H9 (cell line): ENCODE measurements around the gene SLC45A1. TPM values are rescaled to one million over a fixed set of nuclear protein-coding genes. Genes with fewer than 3 reads are reported as not detected.

Experiments used
- DNase-seq: peaks from one replicate; pipeline ENCODE4 v3.0.0-alpha.2; 2017
- H2AFZ ChIP-seq: one replicate; pipeline ENCODE4 v1.6.1; 2013; ENCODE audit warnings: mild to moderate bottlenecking, low read length, control low read depth, moderate library complexity
- H2AK5ac ChIP-seq: 2 replicates; pipeline ENCODE4 v1.6.1; 2013; ENCODE audit warnings: low read length, control low read depth, mixed read lengths; ENCODE audit not compliant: insufficient read length
- H2BK120ac ChIP-seq: one replicate; pipeline ENCODE4 v1.6.1; 2013; ENCODE audit warnings: low read depth, mild to moderate bottlenecking, low read length, control low read depth, inconsistent platforms; ENCODE audit not compliant: poor library complexity, severe bottlenecking
- H2BK12ac ChIP-seq: 2 replicates; pipeline ENCODE4 v1.6.1; 2013; ENCODE audit warnings: low read length, control low read depth, mixed read lengths, low read depth; ENCODE audit not compliant: insufficient read length
- H2BK15ac ChIP-seq: 2 replicates; pipeline ENCODE4 v1.6.1; 2013; ENCODE audit warnings: low read depth, low read length, control low read depth
- H2BK20ac ChIP-seq: one replicate; pipeline ENCODE4 v1.6.1; 2013; ENCODE audit warnings: low read depth, mild to moderate bottlenecking, low read length, control low read depth, inconsistent platforms; ENCODE audit not compliant: poor library complexity, severe bottlenecking
- H2BK5ac ChIP-seq: 2 replicates; pipeline ENCODE4 v1.6.1; 2013; ENCODE audit warnings: low read length, control low read depth, mixed read lengths; ENCODE audit not compliant: insufficient read length
- H3K14ac ChIP-seq: 2 replicates; pipeline ENCODE4 v1.6.1; 2013; ENCODE audit warnings: low read length, control low read depth; ENCODE audit not compliant: insufficient read depth
- H3K18ac ChIP-seq: 2 replicates; pipeline ENCODE4 v1.6.1; 2013; ENCODE audit warnings: low read depth, mild to moderate bottlenecking, mixed read lengths, low read length, control low read depth; ENCODE audit not compliant: insufficient read length
- H3K23ac ChIP-seq: 2 replicates; pipeline ENCODE4 v1.6.1; 2013; ENCODE audit warnings: low read length, control low read depth, mixed read lengths, low read depth; ENCODE audit not compliant: insufficient read length
- H3K23me2 ChIP-seq: 2 replicates; pipeline ENCODE4 v1.6.1; 2013; ENCODE audit warnings: low read depth, mild to moderate bottlenecking, mixed read lengths, low read length, control low read depth; ENCODE audit not compliant: insufficient read length, poor library complexity, severe bottlenecking
- H3K27ac ChIP-seq: 2 replicates; pipeline ENCODE4 v1.5.1; 2013; ENCODE audit warnings: low read length, control low read depth, mixed read lengths, low read depth; ENCODE audit not compliant: insufficient read length
- H3K27me3 ChIP-seq: 2 replicates; pipeline ENCODE4 v1.6.1; 2013; ENCODE audit warnings: low read length, control low read depth, inconsistent platforms; ENCODE audit not compliant: insufficient read depth
- H3K4ac ChIP-seq: 2 replicates; pipeline ENCODE4 v1.6.1; 2013; ENCODE audit warnings: low read depth, mild to moderate bottlenecking, control low read depth, inconsistent platforms, low read length, moderate library complexity
- H3K4me1 ChIP-seq: 2 replicates; pipeline ENCODE4 v1.6.1; 2013; ENCODE audit warnings: low read length, control low read depth, inconsistent platforms; ENCODE audit not compliant: insufficient read depth
- H3K4me2 ChIP-seq: 2 replicates; pipeline ENCODE4 v1.6.1; 2013; ENCODE audit warnings: low read length, control low read depth, mixed read lengths; ENCODE audit not compliant: insufficient read length, insufficient read depth
- H3K56ac ChIP-seq: 2 replicates; pipeline ENCODE4 v1.6.1; 2013; ENCODE audit warnings: low read depth, mild to moderate bottlenecking, mixed read lengths, low read length, control low read depth; ENCODE audit not compliant: insufficient read length
- H3K79me1 ChIP-seq: 2 replicates; pipeline ENCODE4 v1.6.1; 2013; ENCODE audit warnings: low read depth, mild to moderate bottlenecking, moderate library complexity, low read length, control low read depth, inconsistent platforms; ENCODE audit not compliant: insufficient read depth, poor library complexity, severe bottlenecking
- H3K79me2 ChIP-seq: 2 replicates; pipeline ENCODE4 v1.6.1; 2013; ENCODE audit warnings: low read length, control low read depth, inconsistent platforms; ENCODE audit not compliant: insufficient read depth
- H3K9ac ChIP-seq: 2 replicates; pipeline ENCODE4 v1.6.1; 2013; ENCODE audit warnings: low read length, control low read depth, mixed read lengths; ENCODE audit not compliant: insufficient read length; ENCODE audit errors: extremely low read depth
- H3K9me3 ChIP-seq: one replicate; pipeline ENCODE4 v1.6.1; 2013; ENCODE audit warnings: low read depth, low read length, inconsistent platforms; ENCODE audit not compliant: control insufficient read depth
- H3T11ph ChIP-seq: one replicate; pipeline ENCODE4 v1.6.1; 2013; ENCODE audit warnings: mild to moderate bottlenecking, low read length, control low read depth, inconsistent platforms
- H4K20me1 ChIP-seq: one replicate; pipeline ENCODE4 v1.6.1; 2013; ENCODE audit not compliant: control insufficient read depth, insufficient read length, insufficient read depth
- H4K5ac ChIP-seq: 2 replicates; pipeline ENCODE4 v1.6.1; 2013; ENCODE audit warnings: low read depth, mild to moderate bottlenecking, mixed read lengths, low read length, control low read depth; ENCODE audit not compliant: insufficient read length
- H4K8ac ChIP-seq: replicated peaks from 2 replicates; pipeline ENCODE4 v1.6.1; 2013; ENCODE audit warnings: low read length, control low read depth, mixed read lengths, low read depth; ENCODE audit not compliant: insufficient read length
- H4K91ac ChIP-seq: 2 replicates; pipeline ENCODE4 v1.6.1; 2013; ENCODE audit warnings: low read depth, mild to moderate bottlenecking, moderate library complexity, mixed read lengths, low read length, control low read depth; ENCODE audit not compliant: insufficient read length
- H3K27ac Mint-ChIP-seq, 3 experiments: 2 replicates in 2 of 3; 3 replicates in 1 of 3; pipeline ENCODE4 v1.8.0; 2020 to 2021; ENCODE audit warnings: mixed read lengths in 3 of 3, mild to moderate bottlenecking in 1 of 3, moderate library complexity in 1 of 3
- H3K27me3 Mint-ChIP-seq: 2 replicates; pipeline ENCODE4 v1.8.0; 2021; ENCODE audit warnings: low read depth, mild to moderate bottlenecking, moderate library complexity, mixed read lengths
- H3K36me3 Mint-ChIP-seq, 3 experiments: 2 replicates in 2 of 3; 3 replicates in 1 of 3; pipeline ENCODE4 v1.8.0; 2020 to 2021; ENCODE audit warnings: low read depth in 3 of 3, mixed read lengths in 3 of 3; ENCODE audit not compliant: insufficient read depth in 1 of 3
- H3K4me1 Mint-ChIP-seq, 2 experiments: 2 replicates each; pipeline ENCODE4 v1.8.0; 2020; ENCODE audit warnings: mixed read lengths in 2 of 2
- H3K4me3 Mint-ChIP-seq, 2 experiments: 2 replicates in 1 of 2; 3 replicates in 1 of 2; pipeline ENCODE4 v1.8.0; 2020 to 2021; ENCODE audit warnings: mild to moderate bottlenecking in 2 of 2, mixed read lengths in 2 of 2, moderate library complexity in 1 of 2
- H3K9me3 Mint-ChIP-seq, 2 experiments: 2 replicates in 1 of 2; 3 replicates in 1 of 2; pipeline ENCODE4 v1.8.0; 2020; ENCODE audit warnings: mild to moderate bottlenecking in 2 of 2, mixed read lengths in 2 of 2, moderate library complexity in 1 of 2
- WGBS: extraction: QIAGEN DNeasy Blood & Tissue Kit; methylation state at CpG from one replicate; pipeline ENCODE4 v1.1.7; 2013; ENCODE audit warnings: missing lambda C conversion rate, low lambda C conversion rate, mixed read lengths; ENCODE audit not compliant: insufficient read length; ENCODE audit errors: extremely low coverage; 5-methylcytosine and 5-hydroxymethylcytosine counted together
- total RNA-seq: library from RNA; stranded (reverse); gene quantifications from 2 replicates; pipeline ENCODE4 v1.2.1, GENCODE V29; 2021
- TF ChIP-seq, protein P1 (sequence below): fragments of 200-600 bp; sonication (generic); conservative IDR thresholded peaks from 3 replicates; pipeline ENCODE4 v1.8.0; 2021; ENCODE audit warnings: antibody characterized with exemption, mild to moderate bottlenecking

The SLC45A1 gene
- total RNA-seq, 1 experiment from 2014 or later = 0.63 TPM

DNA sequence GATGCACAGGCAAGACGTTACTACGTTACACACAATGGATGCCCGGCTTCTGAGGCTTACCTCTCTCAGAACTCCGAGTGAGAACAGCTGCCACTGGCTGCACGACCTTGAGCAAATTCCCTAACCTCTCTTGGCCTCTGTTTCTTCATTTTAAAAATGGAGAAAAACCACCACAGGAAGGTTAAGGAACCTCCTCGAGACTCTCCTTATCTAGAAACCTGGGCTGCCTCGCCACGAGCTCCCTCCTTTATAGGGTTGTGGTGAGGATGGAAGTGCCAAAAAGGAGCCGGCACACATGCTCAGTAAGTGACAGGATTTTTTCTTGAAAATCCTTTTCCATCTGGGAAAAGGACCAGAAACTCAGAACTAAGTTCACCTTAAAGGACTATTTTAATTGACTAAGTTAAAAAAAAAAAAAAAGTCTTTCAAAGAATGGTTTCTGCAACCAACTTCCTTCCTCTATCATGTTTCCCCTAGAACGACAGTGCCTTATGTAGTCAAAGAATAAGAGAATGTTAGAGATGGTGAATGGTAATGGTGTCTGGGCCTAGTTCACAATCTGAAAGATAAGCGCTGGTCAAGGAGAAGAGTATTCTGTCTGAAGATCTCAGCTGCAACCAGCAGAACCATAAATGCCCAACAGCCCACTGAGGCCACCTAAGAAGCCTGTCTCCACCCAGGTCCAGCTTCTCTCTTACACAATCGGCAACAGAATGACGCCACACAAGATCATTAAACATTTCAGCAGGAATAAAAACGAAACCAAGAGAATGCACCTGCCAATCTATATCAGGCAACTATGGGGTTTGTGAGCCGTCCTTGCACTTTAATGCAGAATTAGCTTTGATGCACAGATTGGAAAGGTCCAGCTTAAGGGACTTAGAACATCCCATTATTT lies 64.9 kb downstream of the SLC45A1 start:
- no CpG with 5 or more reads among the region's 15 CpGs for WGBS
- no peak overlapping the region for H2BK15ac ChIP-seq
- Mint-ChIP-seq H3K27ac (peak overlapping the region in 1 of 3 experiments; percentile 19; a peak in 1 of 7 replicates), H3K4me3 (no peak overlapping the region; a peak in 1 of 5 replicates), H3K9me3 (no peaks in the 10 kb centered on the region), H3K4me1 (peaks cover 68 to 70% of the 10 kb centered on the region in 2 experiments), H3K36me3 (peaks cover 5 to 12% (median 5%) of the 10 kb centered on the region in 3 experiments; a peak in 5 of 7 replicates), H3K27me3 (no peaks in the 10 kb centered on the region)
- H2BK12ac ChIP-seq = no peak overlapping the region
- H2BK5ac ChIP-seq = no peak overlapping the region
- no peak overlapping the region for H4K91ac ChIP-seq
- no peak overlapping the region for H2BK120ac ChIP-seq
- no peaks in the 10 kb centered on the region for H3K9me3 ChIP-seq
- no peak overlapping the region for H3K18ac ChIP-seq
- no peak overlapping the region for H3K27ac ChIP-seq
- H4K5ac ChIP-seq = no peak overlapping the region
- H3K23me2 ChIP-seq = no peaks in the 10 kb centered on the region
- no peak overlapping the region for H3K14ac ChIP-seq
- no peak overlapping the region for H3K56ac ChIP-seq
- H3K4me2 ChIP-seq = no peak overlapping the region
- no peak overlapping the region for H4K8ac ChIP-seq
- peaks cover 9% of the 10 kb centered on the region for H3K79me1 ChIP-seq
- no peaks in the 10 kb centered on the region for H4K20me1 ChIP-seq
- no peaks in the 10 kb centered on the region for H3K27me3 ChIP-seq
- no peaks in the 10 kb centered on the region; the same call in 1 of the 2 replicates for H3K4me1 ChIP-seq
- DNase-seq = no peak
- H3K9ac ChIP-seq = no peak overlapping the region
- peaks cover 2% of the 10 kb centered on the region; the same call in 1 of the 2 replicates for H3K79me2 ChIP-seq
- H3K23ac ChIP-seq = no peak overlapping the region
- no peak overlapping the region for H2BK20ac ChIP-seq
- H2AFZ ChIP-seq = no peak overlapping the region
- no peak overlapping the region for H3T11ph ChIP-seq
- no peak overlapping the region for H2AK5ac ChIP-seq
- TF ChIP-seq, protein P1, sequence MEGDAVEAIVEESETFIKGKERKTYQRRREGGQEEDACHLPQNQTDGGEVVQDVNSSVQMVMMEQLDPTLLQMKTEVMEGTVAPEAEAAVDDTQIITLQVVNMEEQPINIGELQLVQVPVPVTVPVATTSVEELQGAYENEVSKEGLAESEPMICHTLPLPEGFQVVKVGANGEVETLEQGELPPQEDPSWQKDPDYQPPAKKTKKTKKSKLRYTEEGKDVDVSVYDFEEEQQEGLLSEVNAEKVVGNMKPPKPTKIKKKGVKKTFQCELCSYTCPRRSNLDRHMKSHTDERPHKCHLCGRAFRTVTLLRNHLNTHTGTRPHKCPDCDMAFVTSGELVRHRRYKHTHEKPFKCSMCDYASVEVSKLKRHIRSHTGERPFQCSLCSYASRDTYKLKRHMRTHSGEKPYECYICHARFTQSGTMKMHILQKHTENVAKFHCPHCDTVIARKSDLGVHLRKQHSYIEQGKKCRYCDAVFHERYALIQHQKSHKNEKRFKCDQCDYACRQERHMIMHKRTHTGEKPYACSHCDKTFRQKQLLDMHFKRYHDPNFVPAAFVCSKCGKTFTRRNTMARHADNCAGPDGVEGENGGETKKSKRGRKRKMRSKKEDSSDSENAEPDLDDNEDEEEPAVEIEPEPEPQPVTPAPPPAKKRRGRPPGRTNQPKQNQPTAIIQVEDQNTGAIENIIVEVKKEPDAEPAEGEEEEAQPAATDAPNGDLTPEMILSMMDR = no peak
- no peak overlapping the region for H3K4ac ChIP-seq
